Stomach smooth muscle (tissue), 2 donors: Measurements from ENCODE around the gene SHISA9.

Experiments
- H3K27ac ChIP-seq: one replicate; pipeline ENCODE4 v1.7.0; 2013; ENCODE audit warnings: mild to moderate bottlenecking, low read length, inconsistent platforms
- H3K27me3 ChIP-seq, 2 donors: one replicate each; pipeline ENCODE4 v1.7.0; 2013; ENCODE audit warnings: low read length in 2 of 2; ENCODE audit not compliant: insufficient read depth in 2 of 2, control insufficient read depth in 1 of 2
- H3K36me3 ChIP-seq, 2 donors: one replicate each; pipeline ENCODE4 v1.7.0; 2013; ENCODE audit warnings: low read length in 2 of 2; ENCODE audit not compliant: control insufficient read depth in 2 of 2, insufficient read depth in 2 of 2
- H3K4me1 ChIP-seq: one replicate; pipeline ENCODE4 v1.7.0; 2013; ENCODE audit warnings: low read length; ENCODE audit not compliant: control insufficient read depth, insufficient read depth
- H3K4me3 ChIP-seq, 2 donors: one replicate each; pipeline ENCODE4 v1.7.0; 2013; ENCODE audit warnings: low read length in 2 of 2
- H3K9ac ChIP-seq, 2 donors: one replicate each; pipeline ENCODE4 v1.7.0; 2013; ENCODE audit warnings: low read length in 2 of 2, mild to moderate bottlenecking in 1 of 2
- H3K9me3 ChIP-seq, 2 donors: one replicate each; pipeline ENCODE4 v1.7.0; 2013; ENCODE audit warnings: low read length in 2 of 2; ENCODE audit not compliant: control insufficient read depth in 2 of 2
- donor health status: healthy.
- donor health status: Pancreatic carcinoma.

SHISA9 gene

DNA sequence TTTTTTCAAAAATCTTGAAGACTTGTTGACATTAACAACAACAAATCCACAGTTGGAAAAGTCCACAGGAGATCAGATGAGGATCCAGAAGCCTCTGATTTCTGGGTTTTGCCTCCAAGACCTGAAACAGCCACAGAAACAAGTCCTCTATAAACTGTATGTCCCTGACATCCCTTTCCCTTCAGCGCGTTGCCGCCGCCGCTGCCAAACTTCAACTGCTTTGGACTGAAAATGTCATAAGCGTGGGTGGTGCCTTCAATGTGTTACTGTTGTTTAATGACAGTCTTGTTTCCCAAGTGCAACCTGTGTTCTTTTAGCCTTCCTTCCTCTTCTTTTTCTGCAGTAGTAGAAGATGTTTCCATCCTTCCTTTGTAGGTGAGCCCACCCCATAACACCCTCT lies 334.9 kb downstream of the SHISA9 start:
- H3K4me3 ChIP-seq = no peak overlapping the region
- H3K9me3 ChIP-seq = no peaks in the 10 kb centered on the region
- H3K27ac ChIP-seq = no peak overlapping the region
- H3K9ac ChIP-seq = no peak overlapping the region
- no peaks in the 10 kb centered on the region for H3K4me1 ChIP-seq
- no peaks in the 10 kb centered on the region for H3K36me3 ChIP-seq
- no peaks in the 10 kb centered on the region for H3K27me3 ChIP-seq

DNA sequence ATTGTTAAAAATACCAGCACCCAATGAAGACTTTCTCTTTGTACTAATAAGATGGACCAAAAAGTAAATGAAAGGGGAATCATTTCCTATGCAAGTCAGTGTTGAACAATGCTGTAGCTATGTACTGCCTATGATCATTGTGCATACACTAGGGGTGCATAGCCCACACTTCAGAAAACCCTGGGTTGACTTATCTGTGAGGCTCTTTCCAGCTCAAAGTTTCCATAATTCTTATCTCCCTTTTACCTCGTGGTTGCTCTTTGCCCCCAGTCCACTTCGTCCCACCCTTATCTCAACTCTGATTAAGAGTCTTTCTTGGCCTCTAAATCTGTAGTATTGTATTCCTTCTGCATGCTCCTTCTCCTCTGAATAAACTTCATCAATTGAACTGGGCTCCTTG lies 336.8 kb downstream of the SHISA9 start:
- H3K4me1 ChIP-seq = no peaks in the 10 kb centered on the region
- H3K9me3 ChIP-seq = no peaks in the 10 kb centered on the region
- H3K36me3 ChIP-seq = no peaks in the 10 kb centered on the region
- H3K27ac ChIP-seq = no peak overlapping the region
- H3K27me3 ChIP-seq = no peaks in the 10 kb centered on the region
- no peak overlapping the region for H3K9ac ChIP-seq
- no peak overlapping the region for H3K4me3 ChIP-seq

DNA sequence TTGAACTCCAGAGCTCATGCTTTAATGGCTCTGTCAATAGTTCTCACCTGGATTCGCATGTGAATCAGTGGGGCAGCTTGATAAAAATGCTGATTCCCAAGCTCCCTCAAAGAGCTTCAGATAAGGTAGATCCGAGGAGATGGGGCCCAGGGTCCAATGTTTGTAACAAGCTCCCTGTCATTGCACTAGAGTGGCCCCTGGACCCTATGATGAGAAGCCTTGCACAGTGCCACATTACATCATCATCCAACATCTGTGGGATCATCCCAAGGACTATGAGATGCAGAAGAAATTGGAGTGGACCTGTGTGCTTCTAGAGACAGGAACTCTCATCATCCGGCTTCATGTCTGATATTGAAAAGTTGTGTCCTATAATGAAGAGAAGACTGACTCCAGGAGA lies 340.8 kb downstream of the SHISA9 start:
- Histone ChIP-seq H3K4me1 (no peaks in the 10 kb centered on the region), H3K36me3 (no peaks in the 10 kb centered on the region)

DNA sequence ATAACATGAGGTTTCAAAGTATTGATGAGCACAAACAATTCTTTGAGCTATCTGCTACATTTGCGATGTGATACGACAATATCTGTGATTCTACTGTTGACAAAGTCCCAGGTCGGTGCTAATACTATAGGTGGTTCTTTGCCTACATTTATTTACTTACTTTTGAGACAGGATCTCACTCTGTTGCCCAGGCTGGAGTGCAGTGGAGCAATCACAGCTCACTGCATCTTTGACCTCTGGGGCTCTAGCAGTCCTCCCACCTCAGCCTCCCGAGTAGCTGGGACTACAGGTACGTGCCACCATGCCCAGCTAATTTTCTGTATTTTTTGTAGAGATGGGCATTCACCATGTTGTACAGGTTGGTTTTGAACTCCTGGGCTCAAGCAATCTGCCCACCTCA lies 343.4 kb downstream of the SHISA9 start:
- H3K9me3 ChIP-seq = no peaks in the 10 kb centered on the region
- no peaks in the 10 kb centered on the region for H3K27me3 ChIP-seq
- H3K27ac ChIP-seq = no peak overlapping the region
- no peak overlapping the region for H3K4me3 ChIP-seq
- H3K36me3 ChIP-seq = no peaks in the 10 kb centered on the region
- H3K4me1 ChIP-seq = no peaks in the 10 kb centered on the region
- no peak overlapping the region for H3K9ac ChIP-seq

More for the DNA sequence above, 340.8 kb downstream of the SHISA9 start:
- no peak overlapping the region for H3K27ac ChIP-seq
- no peak overlapping the region for H3K4me3 ChIP-seq
- H3K9ac ChIP-seq = no peak overlapping the region
- no peaks in the 10 kb centered on the region for H3K27me3 ChIP-seq
- H3K9me3 ChIP-seq = no peaks in the 10 kb centered on the region

DNA sequence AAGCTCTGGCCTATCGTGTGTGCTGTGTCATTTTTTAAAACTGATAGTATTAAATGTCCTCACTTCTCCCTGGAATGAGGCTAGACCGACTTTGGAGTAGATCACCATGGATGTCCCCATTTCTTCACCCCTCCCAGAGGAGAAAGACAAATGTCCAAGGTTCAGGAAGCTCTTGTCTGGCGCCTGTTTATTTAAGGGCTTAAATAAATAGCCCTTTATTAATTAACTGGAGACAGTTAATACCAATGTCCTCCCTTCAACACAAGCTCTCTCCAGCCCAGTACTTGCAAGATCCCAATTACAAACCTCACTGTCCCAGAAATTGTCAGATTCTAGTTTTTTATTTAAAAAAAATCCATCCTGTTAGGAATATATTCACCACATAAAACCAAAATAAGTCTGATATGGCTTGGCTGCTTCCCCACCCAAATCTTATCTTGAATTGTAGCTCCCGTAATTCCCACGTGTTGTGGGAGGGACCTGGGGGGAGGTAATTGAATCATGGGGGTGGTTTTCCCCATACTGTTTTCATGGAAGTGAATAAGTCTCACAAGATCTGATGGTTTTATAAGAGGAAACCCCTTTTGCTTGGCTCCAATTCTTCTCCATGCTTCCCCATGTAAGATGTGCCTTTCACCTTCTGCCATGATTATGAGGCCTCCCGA lies 344.4 kb downstream of the SHISA9 start:
- H3K36me3 ChIP-seq = no peaks in the 10 kb centered on the region
- no peak overlapping the region for H3K9ac ChIP-seq
- H3K4me1 ChIP-seq = no peaks in the 10 kb centered on the region
- no peak overlapping the region for H3K27ac ChIP-seq
- no peak overlapping the region for H3K4me3 ChIP-seq
- H3K9me3 ChIP-seq = no peaks in the 10 kb centered on the region
- H3K27me3 ChIP-seq = peaks cover 0 to 2% of the 10 kb centered on the region in 2 donors

DNA sequence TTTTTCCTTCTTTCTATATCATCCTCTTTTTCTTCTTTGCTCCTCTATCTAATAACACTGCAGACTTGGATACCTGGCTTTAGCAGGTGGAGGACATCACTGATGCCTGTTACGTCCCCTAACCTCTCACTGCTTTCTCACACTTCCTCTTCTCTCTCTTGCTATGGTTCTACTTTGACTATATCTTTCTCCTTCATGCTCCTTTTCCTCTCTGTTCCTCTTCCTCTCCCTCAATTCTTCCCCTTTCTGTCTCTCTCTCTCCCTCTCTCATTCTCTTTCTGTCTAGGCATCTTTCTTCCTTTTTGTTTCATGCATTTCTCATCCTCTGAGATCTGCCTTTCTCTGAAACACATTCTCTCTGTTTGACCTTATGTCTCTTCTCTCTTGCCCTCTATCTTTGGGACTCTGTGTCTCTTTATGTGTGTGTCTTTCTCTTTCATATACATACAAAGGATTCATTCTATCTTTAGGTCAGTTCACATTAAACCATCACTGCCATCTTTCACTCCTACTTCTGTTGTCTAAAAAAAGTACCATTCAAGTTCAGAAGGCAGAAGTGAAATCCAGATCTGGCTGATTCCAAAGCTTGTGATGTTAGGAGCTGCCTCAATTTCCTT lies 353.7 kb downstream of the SHISA9 start:
- Histone ChIP-seq H3K27me3 (peaks cover 0 to 2% of the 10 kb centered on the region in 2 donors), H3K4me1 (no peaks in the 10 kb centered on the region), H3K9me3 (no peaks in the 10 kb centered on the region)

DNA sequence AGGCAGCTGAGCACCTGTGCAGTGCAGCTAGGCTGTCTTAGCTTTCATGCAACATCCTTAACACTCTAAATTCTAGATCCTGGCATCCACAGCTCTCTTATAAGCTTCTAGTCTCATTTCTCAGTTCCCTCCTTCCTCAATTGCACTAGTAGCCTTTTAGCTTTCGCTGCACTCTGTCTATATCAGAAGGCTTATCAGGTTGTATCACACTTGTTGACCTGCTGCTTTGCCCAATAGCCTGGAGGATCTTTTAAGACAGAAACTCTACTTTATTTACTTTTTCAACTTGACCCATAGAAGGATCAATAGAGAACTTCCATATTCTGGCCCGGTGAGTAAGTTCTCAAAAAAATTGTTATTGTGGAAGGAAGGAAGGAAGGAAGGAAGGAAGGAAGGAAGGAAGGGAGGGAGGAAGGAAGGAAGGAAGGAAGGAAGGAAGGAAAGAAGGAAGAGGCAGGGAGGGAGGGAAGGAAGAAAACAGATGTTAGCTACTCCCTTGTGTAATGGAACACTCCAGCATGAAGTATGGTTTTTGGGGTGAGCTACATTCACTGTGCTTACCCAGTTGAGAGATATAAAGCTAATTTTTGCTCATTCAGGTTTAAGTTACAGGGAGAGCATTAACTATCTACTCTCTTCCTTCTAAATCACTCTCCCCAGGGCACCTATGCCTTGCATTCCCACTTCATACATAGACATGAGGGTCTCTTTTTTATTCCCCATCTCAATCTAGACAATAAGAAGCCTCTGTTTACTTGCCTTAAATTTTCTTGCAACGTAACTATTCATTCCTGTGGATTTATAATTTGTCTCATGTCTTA lies 361.1 kb downstream of the SHISA9 start:
- Histone ChIP-seq H3K27ac (no peak overlapping the region), H3K4me3 (no peak overlapping the region), H3K9ac (no peak overlapping the region), H3K36me3 (no peaks in the 10 kb centered on the region), H3K9me3 (no peaks in the 10 kb centered on the region), H3K27me3 (no peaks in the 10 kb centered on the region), H3K4me1 (no peaks in the 10 kb centered on the region)

More for the DNA sequence above, 353.7 kb downstream of the SHISA9 start:
- Histone ChIP-seq H3K4me3 (no peak overlapping the region), H3K36me3 (no peaks in the 10 kb centered on the region), H3K27ac (no peak overlapping the region), H3K9ac (no peak overlapping the region)

DNA sequence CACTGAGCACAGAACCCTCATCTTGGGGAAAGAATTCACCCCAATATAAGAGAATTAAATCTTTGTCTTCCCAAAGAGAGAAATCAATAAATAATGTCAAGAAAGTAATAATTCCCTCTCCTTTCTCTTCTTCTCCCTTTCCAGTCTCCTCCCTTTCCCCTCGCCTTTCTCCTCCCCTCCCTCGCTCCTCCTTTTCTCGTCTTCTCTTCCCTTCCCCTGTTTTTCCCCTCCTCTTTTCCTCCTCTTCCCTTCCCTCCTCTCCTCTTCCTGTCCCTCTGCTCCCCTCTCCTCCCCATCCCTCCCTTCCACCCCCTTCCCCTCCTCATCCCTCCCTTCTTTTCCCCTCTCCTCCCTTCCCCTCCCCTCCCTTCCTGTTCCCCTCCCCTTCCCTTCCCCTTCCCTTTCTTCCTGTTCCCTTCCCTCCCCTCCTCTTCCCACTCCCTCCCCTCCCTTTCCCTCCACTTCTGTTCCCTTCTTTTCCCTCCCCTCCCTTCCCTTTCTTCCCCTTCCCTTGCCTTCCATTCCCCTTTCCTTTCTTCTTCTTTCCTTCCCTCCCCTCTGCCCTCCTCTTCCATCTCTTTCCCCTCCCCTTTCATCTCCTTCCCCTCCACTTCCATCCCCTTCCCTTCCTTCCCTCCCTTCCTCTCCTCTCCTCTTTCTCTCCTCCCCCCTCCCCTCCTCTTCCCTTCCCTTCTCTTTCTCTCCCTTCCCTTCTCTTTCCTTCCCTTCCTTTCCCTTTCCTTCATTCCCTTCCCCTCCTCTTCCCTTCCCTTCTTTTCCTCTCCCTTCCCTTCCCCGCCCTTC lies 363.6 kb downstream of the SHISA9 start:
- no peaks in the 10 kb centered on the region for H3K4me1 ChIP-seq
- no peak overlapping the region for H3K4me3 ChIP-seq
- H3K27ac ChIP-seq = no peak overlapping the region
- no peak overlapping the region for H3K9ac ChIP-seq
- no peaks in the 10 kb centered on the region for H3K9me3 ChIP-seq
- H3K27me3 ChIP-seq = no peaks in the 10 kb centered on the region
- no peaks in the 10 kb centered on the region for H3K36me3 ChIP-seq

DNA sequence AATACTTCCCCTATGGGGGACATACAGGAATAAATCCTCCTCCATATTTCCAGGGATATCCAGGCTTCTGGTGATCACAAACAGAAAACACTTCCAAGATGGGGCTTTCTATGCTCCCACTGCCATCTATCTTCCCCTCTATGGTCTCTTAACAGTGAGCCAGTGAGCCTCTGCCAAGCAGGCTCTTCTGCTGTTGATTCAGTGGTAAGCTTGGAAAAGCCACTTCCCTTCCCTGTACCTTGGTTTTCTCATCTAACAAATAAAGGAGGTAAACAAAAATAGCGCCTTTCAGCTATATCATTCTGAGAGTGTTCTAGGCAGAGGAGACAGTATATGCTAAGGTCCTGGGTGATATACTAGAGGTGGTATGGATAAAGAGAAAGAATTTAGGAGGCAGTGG lies 368.0 kb downstream of the SHISA9 start:
- Histone ChIP-seq H3K27ac (no peak overlapping the region), H3K27me3 (no peaks in the 10 kb centered on the region), H3K9ac (no peak overlapping the region), H3K9me3 (no peaks in the 10 kb centered on the region), H3K4me3 (no peak overlapping the region), H3K4me1 (no peaks in the 10 kb centered on the region), H3K36me3 (no peaks in the 10 kb centered on the region)

DNA sequence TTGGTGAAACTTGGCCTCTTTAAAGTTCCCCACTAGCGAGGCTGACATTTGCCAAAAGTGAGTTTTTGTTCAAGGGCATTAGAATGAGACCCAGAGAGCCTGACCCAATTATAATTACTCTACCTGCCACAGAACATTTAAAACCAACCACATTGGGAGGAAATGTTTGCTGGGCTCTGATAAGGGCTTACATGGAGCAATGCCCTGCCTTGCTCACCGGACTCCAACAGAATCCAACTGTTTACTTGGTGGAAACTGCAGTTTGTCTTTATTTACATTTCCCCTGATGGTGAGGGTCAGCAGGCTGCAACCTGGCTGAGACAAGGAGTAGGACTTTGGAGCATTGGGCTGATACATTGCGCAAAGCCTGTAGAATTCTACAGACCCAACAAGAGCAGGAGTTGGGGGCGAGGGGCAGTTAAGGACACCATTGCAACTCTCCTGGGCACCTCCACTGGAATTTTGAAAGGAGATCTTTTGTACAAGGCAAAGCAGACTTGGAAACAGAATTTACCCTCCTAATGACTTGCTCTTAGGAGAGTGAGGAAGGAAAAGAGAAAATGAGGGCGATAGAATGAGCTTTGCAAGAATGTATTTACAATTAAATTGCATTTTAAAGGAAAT lies 368.6 kb downstream of the SHISA9 start:
- Histone ChIP-seq H3K4me3 (no peak overlapping the region), H3K27me3 (no peaks in the 10 kb centered on the region), H3K9ac (no peak overlapping the region), H3K9me3 (no peaks in the 10 kb centered on the region), H3K27ac (no peak overlapping the region), H3K4me1 (no peaks in the 10 kb centered on the region), H3K36me3 (no peaks in the 10 kb centered on the region)
